ENCODE measurements around the gene F8. TPM values are rescaled to one million over a fixed set of nuclear protein-coding genes. Genes with fewer than 3 reads are reported as not detected.
"Not testable (repeated sequence)": the region's sequence is repeated elsewhere in the genome, so short reads cannot be mapped to it uniquely, and the experiment has no call there.

The F8 gene
- total RNA-seq, 2 donors from 2014 or later: 2.7 to 2.9 TPM

DNA sequence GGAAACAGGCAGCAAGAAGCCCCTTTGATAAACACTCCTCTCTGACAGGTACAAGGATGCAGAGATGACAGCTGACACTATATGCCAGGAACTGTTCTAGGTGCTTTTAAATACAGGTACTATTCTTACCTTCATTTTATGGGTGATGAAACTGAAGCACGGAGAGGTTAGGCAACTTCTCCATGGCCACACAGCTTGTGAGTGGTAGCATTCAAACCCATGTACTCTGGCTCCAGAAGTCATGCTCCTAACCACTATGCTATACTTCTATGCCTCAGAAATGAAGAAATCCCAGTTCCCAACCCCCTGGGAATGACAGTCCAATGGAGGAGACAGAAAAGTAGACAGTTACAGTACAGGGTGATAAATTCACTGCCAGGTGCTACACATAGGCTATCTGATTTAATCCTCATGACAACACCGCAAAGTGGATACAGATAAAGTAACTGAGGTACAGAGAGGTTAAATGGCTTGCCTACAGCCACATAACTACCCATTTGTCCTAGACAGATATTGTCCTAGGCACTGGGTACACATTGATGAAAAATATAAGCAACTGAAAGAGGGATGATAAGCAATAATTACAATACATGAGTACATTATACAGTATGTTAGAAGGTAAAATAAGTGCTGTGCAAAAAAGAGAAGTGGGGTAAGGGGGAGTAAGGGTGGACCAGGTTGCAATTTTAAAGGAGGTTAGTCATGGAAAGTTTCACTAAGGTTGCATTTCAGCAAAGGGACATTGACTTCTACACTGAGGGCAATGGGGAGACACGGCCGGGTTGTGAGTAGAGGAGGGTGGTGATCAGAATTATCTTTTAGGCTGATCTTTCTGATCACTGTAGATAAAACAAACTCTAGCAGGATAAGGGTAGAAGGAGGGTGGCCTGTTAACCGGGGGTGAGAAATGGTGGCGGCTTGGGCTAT, 1.6 kb upstream of the F8 start:
- H3K27ac Mint-ChIP-seq: no peak overlapping the region
- peaks cover 4 to 9% of the 10 kb centered on the region in 2 donors for H3K4me1 Mint-ChIP-seq (ENCODE audit: low read depth in 2 of 2)

GRCh38 chrX:155020591-155020990, 1.9 kb downstream of the F8 start:
- DNase-seq (ENCODE audit: low spot score): no peak
- Mint-ChIP-seq H3K36me3 (no peaks in the 10 kb centered on the region), H3K9me3 (no peaks in the 10 kb centered on the region), H3K4me1 (ENCODE audit: low read depth in 2 of 2) (no peaks in the 10 kb centered on the region), H3K4me3 (no peak overlapping the region), H3K27me3 (peaks cover 0 to 31% of the 10 kb centered on the region in 2 donors), H3K27ac (no peak overlapping the region)
- no peak for ATAC-seq

More for the DNA sequence above, 1.6 kb upstream of the F8 start:
- DNase-seq (ENCODE audit: low spot score) (no peak), ATAC-seq (no peak)
- no peaks in the 10 kb centered on the region for H3K36me3 Mint-ChIP-seq
- H3K4me3 Mint-ChIP-seq: no peak overlapping the region
- H3K27me3 Mint-ChIP-seq: peaks cover 0 to 23% of the 10 kb centered on the region in 2 donors
- H3K9me3 Mint-ChIP-seq: no peaks in the 10 kb centered on the region

- Mint-ChIP-seq H3K27me3 (peaks cover 0 to 3% of the 10 kb centered on the region in 2 donors), H3K4me1 (ENCODE audit: low read depth in 2 of 2) (no peaks in the 10 kb centered on the region), H3K4me3 (no peak overlapping the region), H3K9me3 (no peaks in the 10 kb centered on the region), H3K27ac (no peak overlapping the region), H3K36me3 (no peaks in the 10 kb centered on the region)
- ATAC-seq: no peak
- DNase-seq (ENCODE audit: low spot score): no peak
Measured at GRCh38 chrX:155009994-155010472, 12.5 kb downstream of the F8 start.

- H3K4me3 Mint-ChIP-seq; H3K4me1 Mint-ChIP-seq (ENCODE audit: low read depth in 2 of 2); H3K36me3 Mint-ChIP-seq; H3K9me3 Mint-ChIP-seq; H3K27ac Mint-ChIP-seq; H3K27me3 Mint-ChIP-seq; DNase-seq (ENCODE audit: low spot score): not testable (repeated sequence)
- ATAC-seq: peak in 1 of 2 donors; percentile 55
Measured at GRCh38 chrX:155008578-155008977, 13.9 kb downstream of the F8 start.

GRCh38 chrX:155006913-155007671, 15.4 kb downstream of the F8 start:
- not testable (repeated sequence) for H3K27me3 Mint-ChIP-seq; H3K4me1 Mint-ChIP-seq (ENCODE audit: low read depth in 2 of 2); H3K4me3 Mint-ChIP-seq; ATAC-seq; H3K9me3 Mint-ChIP-seq; H3K36me3 Mint-ChIP-seq; H3K27ac Mint-ChIP-seq; DNase-seq (ENCODE audit: low spot score)

DNA sequence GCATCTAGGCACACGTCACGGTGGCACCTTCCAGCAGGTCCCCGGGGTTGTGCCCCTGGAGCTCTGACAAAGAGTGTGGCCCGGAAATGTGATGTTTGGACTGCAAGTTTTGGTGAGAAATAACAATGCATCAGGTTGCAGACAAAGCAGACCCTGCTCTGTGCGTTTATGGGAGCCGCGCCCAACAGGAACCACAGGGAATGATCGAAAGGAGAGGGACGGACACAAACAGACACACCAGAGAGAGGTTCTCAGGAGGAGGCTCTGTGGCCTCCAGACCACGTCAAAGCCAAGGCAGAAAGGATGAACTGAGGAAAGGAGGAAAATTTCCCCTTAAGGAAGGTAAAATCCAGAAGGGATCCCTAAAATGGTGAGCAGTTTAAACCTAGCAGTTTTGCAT, 16.1 kb downstream of the F8 start:
- not testable (repeated sequence) for H3K4me1 Mint-ChIP-seq (ENCODE audit: low read depth in 2 of 2); H3K36me3 Mint-ChIP-seq; DNase-seq (ENCODE audit: low spot score); H3K4me3 Mint-ChIP-seq; H3K27ac Mint-ChIP-seq; H3K9me3 Mint-ChIP-seq; H3K27me3 Mint-ChIP-seq; ATAC-seq

- Mint-ChIP-seq H3K36me3 (no peaks in the 10 kb centered on the region), H3K4me3 (no peak overlapping the region), H3K27me3 (peaks cover 11 to 15% of the 10 kb centered on the region in 2 donors), H3K9me3 (no peaks in the 10 kb centered on the region), H3K4me1 (ENCODE audit: low read depth in 2 of 2) (peaks cover 3 to 6% of the 10 kb centered on the region in 2 donors), H3K27ac (no peak overlapping the region)
- no peak for DNase-seq (ENCODE audit: low spot score)
- no peak for ATAC-seq
Measured at GRCh38 chrX:155005190-155005589, 17.3 kb downstream of the F8 start.

- Mint-ChIP-seq H3K36me3 (no peaks in the 10 kb centered on the region), H3K27ac (no peak overlapping the region), H3K4me1 (ENCODE audit: low read depth in 2 of 2) (peaks cover 3 to 6% of the 10 kb centered on the region in 2 donors), H3K9me3 (no peaks in the 10 kb centered on the region), H3K27me3 (peaks cover 13 to 17% of the 10 kb centered on the region in 2 donors), H3K4me3 (no peak overlapping the region)
- ATAC-seq (peak in 1 of 2 donors; percentile 51), DNase-seq (ENCODE audit: low spot score) (no peak)
Measured at GRCh38 chrX:155001873-155002272, 20.6 kb downstream of the F8 start.

- ATAC-seq (no peak), DNase-seq (ENCODE audit: low spot score) (no peak)
- H3K9me3 Mint-ChIP-seq: no peaks in the 10 kb centered on the region
- peaks cover 3 to 6% of the 10 kb centered on the region in 2 donors for H3K4me1 Mint-ChIP-seq (ENCODE audit: low read depth in 2 of 2)
- no peak overlapping the region for H3K4me3 Mint-ChIP-seq
- peaks cover 13 to 17% of the 10 kb centered on the region in 2 donors for H3K27me3 Mint-ChIP-seq
- H3K36me3 Mint-ChIP-seq: no peaks in the 10 kb centered on the region
- no peak overlapping the region for H3K27ac Mint-ChIP-seq
Measured at GRCh38 chrX:155000841-155001240, 21.7 kb downstream of the F8 start.

GRCh38 chrX:154998204-154998880, 24.2 kb downstream of the F8 start:
- DNase-seq (ENCODE audit: low spot score) (no peak), ATAC-seq (no peak)
- Mint-ChIP-seq H3K27me3 (peaks cover 13 to 16% of the 10 kb centered on the region in 2 donors), H3K9me3 (no peaks in the 10 kb centered on the region), H3K4me3 (no peak overlapping the region), H3K36me3 (no peaks in the 10 kb centered on the region), H3K27ac (no peak overlapping the region), H3K4me1 (ENCODE audit: low read depth in 2 of 2) (peaks cover 3 to 6% of the 10 kb centered on the region in 2 donors)

DNA sequence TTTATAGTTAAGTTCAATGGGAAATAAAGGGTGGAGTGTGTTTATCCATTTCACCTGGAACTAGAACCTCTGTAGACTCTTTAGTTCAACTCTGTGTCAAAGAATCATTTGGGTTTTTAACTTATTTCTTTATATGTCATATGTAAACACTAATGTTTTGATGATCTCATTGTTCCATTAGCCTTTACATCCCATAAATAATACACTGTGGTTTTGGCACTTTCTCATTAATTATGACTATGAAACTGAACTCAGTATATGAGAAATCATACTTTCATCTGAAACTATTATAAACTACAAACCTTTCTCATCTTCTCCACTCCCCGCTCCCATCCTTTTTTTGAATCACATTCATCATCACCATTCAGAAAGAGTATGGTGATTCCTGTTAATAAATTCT, 31.0 kb downstream of the F8 start:
- no peak for ATAC-seq
- no peak for DNase-seq (ENCODE audit: low spot score)
- no peak overlapping the region for H3K27ac Mint-ChIP-seq
- no peak overlapping the region for H3K4me3 Mint-ChIP-seq
- H3K36me3 Mint-ChIP-seq: no peaks in the 10 kb centered on the region
- H3K27me3 Mint-ChIP-seq: peaks cover 8 to 14% of the 10 kb centered on the region in 2 donors
- H3K9me3 Mint-ChIP-seq: no peaks in the 10 kb centered on the region
- no peaks in the 10 kb centered on the region for H3K4me1 Mint-ChIP-seq (ENCODE audit: low read depth in 2 of 2)

GRCh38 chrX:154991039-154991438, 31.5 kb downstream of the F8 start:
- Mint-ChIP-seq H3K27me3 (peaks cover 8 to 14% of the 10 kb centered on the region in 2 donors), H3K9me3 (no peaks in the 10 kb centered on the region), H3K27ac (no peak overlapping the region), H3K36me3 (no peaks in the 10 kb centered on the region), H3K4me3 (no peak overlapping the region), H3K4me1 (ENCODE audit: low read depth in 2 of 2) (no peaks in the 10 kb centered on the region)
- DNase-seq (ENCODE audit: low spot score): no peak
- ATAC-seq: no peak

- Mint-ChIP-seq H3K4me3 (no peak overlapping the region), H3K36me3 (no peaks in the 10 kb centered on the region), H3K27me3 (peaks cover 8 to 14% of the 10 kb centered on the region in 2 donors), H3K4me1 (ENCODE audit: low read depth in 2 of 2) (no peaks in the 10 kb centered on the region), H3K27ac (no peak overlapping the region), H3K9me3 (no peaks in the 10 kb centered on the region)
- ATAC-seq (no peak), DNase-seq (ENCODE audit: low spot score) (no peak)
Measured at GRCh38 chrX:154990496-154990895, 32.0 kb downstream of the F8 start.

Data from natural killer cell treated with Interleukin-12 subunit alpha and Interleukin-12 subunit beta and Interleukin-15 and Interleukin-18, amount 100 ng/mL, for 72 hours (primary cell).